ENCODE data around the gene FAAP20.

FAAP20 gene

DNA sequence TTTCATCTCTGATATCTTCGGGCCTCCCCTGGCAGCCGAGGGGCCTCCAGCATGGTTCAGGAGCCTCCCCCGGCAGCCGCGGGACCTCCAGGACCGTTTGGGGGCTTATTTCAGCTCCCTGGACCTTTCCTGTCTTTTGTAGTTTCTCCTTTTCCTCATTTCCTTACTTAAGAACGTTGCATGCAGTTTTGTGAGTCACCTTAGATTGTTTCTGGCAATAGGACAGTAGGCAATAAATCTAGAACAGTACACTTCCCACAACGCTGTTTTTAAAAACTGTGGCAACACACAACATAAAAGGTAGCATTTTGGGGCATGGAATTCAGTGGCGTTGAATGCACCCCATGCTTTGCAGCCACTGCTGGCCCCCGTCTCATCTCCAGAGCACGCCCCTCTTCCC lies 24.4 kb downstream of the FAAP20 start:
- Histone ChIP-seq H3K4me1 (ENCODE audit: insufficient read depth, low read length) (no peaks in the 10 kb centered on the region), H4K20me1 (ENCODE audit: insufficient read depth, low read length) (peaks cover 9% of the 10 kb centered on the region; the same call in 1 of the 2 replicates), H3K27me3 (ENCODE audit: insufficient read depth, low read length, poor library complexity) (no peaks in the 10 kb centered on the region), H3K36me3 (ENCODE audit: insufficient read depth, low read length) (no peaks in the 10 kb centered on the region), H3K4me3 (ENCODE audit: low read depth in 1 of 2, low read length in 2 of 2) (no peak overlapping the region), H3K9ac (ENCODE audit: low read depth, low read length) (no peak overlapping the region), H3K79me2 (ENCODE audit: insufficient read depth, low read length) (no peaks in the 10 kb centered on the region), H3K9me3 (ENCODE audit: insufficient read depth, low read length, severe bottlenecking) (no peaks in the 10 kb centered on the region), H2AFZ (ENCODE audit: low read depth, low read length) (no peak overlapping the region), H3K4me2 (ENCODE audit: insufficient read depth, low read length) (no peak overlapping the region), H3K27ac (ENCODE audit: low read length) (no peak overlapping the region)
- TF ChIP-seq EZH2 (IDR thresholded peaks at IDR 0.05; ENCODE audit: borderline replicate concordance, low read depth, low read length, severe bottlenecking): no peak
- TF ChIP-seq, protein P1, sequence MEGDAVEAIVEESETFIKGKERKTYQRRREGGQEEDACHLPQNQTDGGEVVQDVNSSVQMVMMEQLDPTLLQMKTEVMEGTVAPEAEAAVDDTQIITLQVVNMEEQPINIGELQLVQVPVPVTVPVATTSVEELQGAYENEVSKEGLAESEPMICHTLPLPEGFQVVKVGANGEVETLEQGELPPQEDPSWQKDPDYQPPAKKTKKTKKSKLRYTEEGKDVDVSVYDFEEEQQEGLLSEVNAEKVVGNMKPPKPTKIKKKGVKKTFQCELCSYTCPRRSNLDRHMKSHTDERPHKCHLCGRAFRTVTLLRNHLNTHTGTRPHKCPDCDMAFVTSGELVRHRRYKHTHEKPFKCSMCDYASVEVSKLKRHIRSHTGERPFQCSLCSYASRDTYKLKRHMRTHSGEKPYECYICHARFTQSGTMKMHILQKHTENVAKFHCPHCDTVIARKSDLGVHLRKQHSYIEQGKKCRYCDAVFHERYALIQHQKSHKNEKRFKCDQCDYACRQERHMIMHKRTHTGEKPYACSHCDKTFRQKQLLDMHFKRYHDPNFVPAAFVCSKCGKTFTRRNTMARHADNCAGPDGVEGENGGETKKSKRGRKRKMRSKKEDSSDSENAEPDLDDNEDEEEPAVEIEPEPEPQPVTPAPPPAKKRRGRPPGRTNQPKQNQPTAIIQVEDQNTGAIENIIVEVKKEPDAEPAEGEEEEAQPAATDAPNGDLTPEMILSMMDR (IDR thresholded peaks at IDR 0.05; ENCODE audit: borderline replicate concordance, extremely low read depth, low read length, poor library complexity, severe bottlenecking): no peak
- no peak for ATAC-seq (ENCODE audit: insufficient read depth, low read depth)
- DNase-seq: no peak

DNA sequence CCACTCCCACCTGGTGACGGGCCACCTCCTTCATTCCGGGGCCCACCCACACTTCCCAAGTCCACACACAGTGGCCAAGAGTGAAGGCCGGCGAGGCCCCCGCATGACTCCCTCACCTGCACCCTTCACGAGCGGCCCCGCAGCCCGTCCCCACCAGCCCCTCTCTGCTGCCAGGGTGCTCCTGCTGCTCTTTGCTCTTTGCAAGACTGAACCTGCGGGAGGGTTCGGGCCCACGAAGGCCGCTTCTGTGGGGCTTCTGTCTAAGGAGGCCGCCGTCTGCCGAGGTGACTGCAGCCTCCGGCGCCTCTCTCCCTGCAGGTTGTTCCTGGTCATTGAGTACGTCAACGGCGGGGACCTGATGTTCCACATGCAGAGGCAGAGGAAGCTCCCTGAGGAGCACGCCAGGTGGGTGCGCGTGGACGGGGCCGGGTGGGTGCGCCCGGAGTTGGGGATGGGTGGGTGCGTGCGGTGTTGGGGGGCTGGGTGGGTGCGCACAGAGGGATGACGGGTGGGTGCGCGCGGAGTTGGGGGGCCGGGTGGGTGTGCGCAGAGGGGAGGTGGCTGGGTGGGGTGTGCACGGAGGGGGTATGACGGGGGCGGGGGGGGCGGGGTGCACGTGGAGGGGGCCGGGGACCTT lies 25.3 kb downstream of the FAAP20 start:
- Histone ChIP-seq H3K4me3 (ENCODE audit: low read depth in 1 of 2, low read length in 2 of 2) (no peak overlapping the region), H3K36me3 (ENCODE audit: insufficient read depth, low read length) (no peaks in the 10 kb centered on the region), H3K4me2 (ENCODE audit: insufficient read depth, low read length) (no peak overlapping the region), H2AFZ (ENCODE audit: low read depth, low read length) (no peak overlapping the region), H3K79me2 (ENCODE audit: insufficient read depth, low read length) (no peaks in the 10 kb centered on the region), H3K27ac (ENCODE audit: low read length) (no peak overlapping the region), H3K4me1 (ENCODE audit: insufficient read depth, low read length) (no peaks in the 10 kb centered on the region), H3K27me3 (ENCODE audit: insufficient read depth, low read length, poor library complexity) (no peaks in the 10 kb centered on the region), H4K20me1 (ENCODE audit: insufficient read depth, low read length) (peaks cover 9% of the 10 kb centered on the region; the same call in 1 of the 2 replicates), H3K9me3 (ENCODE audit: insufficient read depth, low read length, severe bottlenecking) (no peaks in the 10 kb centered on the region), H3K9ac (ENCODE audit: low read depth, low read length) (no peak overlapping the region)
- TF ChIP-seq, protein P1 (IDR thresholded peaks at IDR 0.05; ENCODE audit: borderline replicate concordance, extremely low read depth, low read length, poor library complexity, severe bottlenecking): no peak
- no peak for TF ChIP-seq EZH2 (IDR thresholded peaks at IDR 0.05; ENCODE audit: borderline replicate concordance, low read depth, low read length, severe bottlenecking)
- no peak for DNase-seq
- ATAC-seq (ENCODE audit: insufficient read depth, low read depth): no peak

DNA sequence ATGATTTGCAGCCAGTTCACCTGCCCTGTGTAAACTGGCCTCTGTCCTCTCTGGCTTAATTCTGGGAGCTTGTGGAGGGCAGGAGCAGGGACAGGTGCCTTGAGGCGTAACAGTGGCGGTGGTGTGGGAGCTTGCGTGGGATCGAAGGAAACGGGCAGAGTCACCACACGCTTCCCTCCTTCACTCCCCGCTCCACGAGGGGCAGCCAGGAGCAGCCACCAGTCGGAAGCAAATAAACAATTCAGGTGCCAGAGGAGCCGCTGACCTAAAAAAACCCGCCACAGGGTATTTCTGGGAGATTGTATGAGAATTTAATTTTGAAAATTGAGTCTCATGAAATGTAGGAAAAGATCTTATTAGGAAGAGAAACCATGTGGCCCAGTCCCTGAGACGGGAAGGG lies 26.0 kb downstream of the FAAP20 start:
- no peak for DNase-seq
- Histone ChIP-seq H3K4me3 (ENCODE audit: low read depth in 1 of 2, low read length in 2 of 2) (no peak overlapping the region), H3K9me3 (ENCODE audit: insufficient read depth, low read length, severe bottlenecking) (no peaks in the 10 kb centered on the region), H4K20me1 (ENCODE audit: insufficient read depth, low read length) (peaks cover 2% of the 10 kb centered on the region; the same call in 1 of the 2 replicates), H3K27me3 (ENCODE audit: insufficient read depth, low read length, poor library complexity) (no peaks in the 10 kb centered on the region), H3K36me3 (ENCODE audit: insufficient read depth, low read length) (no peaks in the 10 kb centered on the region), H3K79me2 (ENCODE audit: insufficient read depth, low read length) (no peaks in the 10 kb centered on the region), H3K4me1 (ENCODE audit: insufficient read depth, low read length) (no peaks in the 10 kb centered on the region), H3K27ac (ENCODE audit: low read length) (no peak overlapping the region), H3K4me2 (ENCODE audit: insufficient read depth, low read length) (no peak overlapping the region), H2AFZ (ENCODE audit: low read depth, low read length) (no peak overlapping the region), H3K9ac (ENCODE audit: low read depth, low read length) (no peak overlapping the region)
- no peak for ATAC-seq (ENCODE audit: insufficient read depth, low read depth)
- TF ChIP-seq, protein P1 (IDR thresholded peaks at IDR 0.05; ENCODE audit: borderline replicate concordance, extremely low read depth, low read length, poor library complexity, severe bottlenecking): no peak

All from DND-41 (cell line).